B cell (primary cell): ENCODE measurements around the gene RPS6KA1. TPM values are rescaled to one million over a fixed set of nuclear protein-coding genes. Genes with fewer than 3 reads are reported as not detected.

ENCODE experiments used
- ATAC-seq: fragments of 200-7000 bp; cut with Tn5 transposase; one replicate; pipeline ENCODE4 v1.10.0; 2021; ENCODE audit warnings: low read depth, mild to moderate bottlenecking, moderate number of reproducible peaks, moderate library complexity
- CTCF ChIA-PET: fragments of 350-600 bp; sonication (Branson Sonifier 250); formaldehyde crosslinking; loops from one replicate; lab custom pipeline; 2021; ENCODE audit warnings: antibody characterized with exemption, inconsistent platforms; lab: Charles Lee
- POLR2A ChIA-PET: fragments of 350-600 bp; sonication (Branson Sonifier 250); formaldehyde crosslinking; loops from one replicate; lab custom pipeline; 2021; ENCODE audit warnings: antibody characterized with exemption; lab: Charles Lee
- DNase-seq: peaks from one replicate; pipeline ENCODE4 v3.0.0; 2013
- H2AFZ ChIP-seq: 2 replicates; pipeline ENCODE4 v1.6.1; 2012; ENCODE audit warnings: mild to moderate bottlenecking, low read depth, low read length; ENCODE audit not compliant: insufficient read depth, poor library complexity, severe bottlenecking
- H3K27ac ChIP-seq, 2 donors: 1 replicate in 1 of 2; 2 replicates in 1 of 2; pipeline ENCODE4 v1.5.1; 2012 to 2013; ENCODE audit warnings: low read length in 2 of 2, mild to moderate bottlenecking in 2 of 2, moderate library complexity in 1 of 2
- H3K27me3 ChIP-seq, 4 experiments: fragments of 200-600 bp in 1 of 4; sonication (generic) in 1 of 4; replicated peaks in 1 of 4; 1 replicate in 2 of 4; 2 replicates in 2 of 4; pipeline versions ENCODE4 v1.6.1 to v1.7.0; 2013 to 2016; ENCODE audit warnings: low read length in 3 of 4, mild to moderate bottlenecking in 2 of 4, mixed read lengths in 1 of 4, moderate library complexity in 1 of 4; ENCODE audit not compliant: insufficient read depth in 4 of 4, control insufficient read depth in 3 of 4; ENCODE audit errors: control extremely low read depth in 1 of 4
- H3K36me3 ChIP-seq, 2 experiments: replicated peaks in 1 of 2; 1 replicate in 1 of 2; 2 replicates in 1 of 2; pipeline versions ENCODE4 v1.6.1 to v1.7.1; 2013; ENCODE audit warnings: low read length in 1 of 2; ENCODE audit not compliant: insufficient read depth in 2 of 2, control insufficient read depth in 1 of 2; ENCODE audit errors: control extremely low read depth in 1 of 2, extremely low read depth in 1 of 2
- H3K4me1 ChIP-seq, 2 donors: fragments of 200-600 bp in 1 of 2; sonication (generic) in 1 of 2; 1 replicate in 1 of 2; 2 replicates in 1 of 2; pipeline versions ENCODE4 v1.5.1 to v1.6.1; 2013 to 2017; ENCODE audit warnings: low read length in 2 of 2; ENCODE audit not compliant: control insufficient read depth in 2 of 2, insufficient read depth in 2 of 2
- H3K4me2 ChIP-seq: replicated peaks from 2 replicates; pipeline ENCODE3; 2012; ENCODE audit warnings: mild to moderate bottlenecking, low read depth, low read length; ENCODE audit not compliant: poor library complexity, severe bottlenecking
- H3K4me3 ChIP-seq, 5 experiments: fragments of 200-600 bp in 1 of 5; sonication (generic) in 1 of 5; 1 replicate in 3 of 5; 2 replicates in 2 of 5; pipeline versions ENCODE4 v1.5.1 to v1.7.0; 2011 to 2016; ENCODE audit warnings: low read length in 4 of 5, mild to moderate bottlenecking in 4 of 5, low read depth in 2 of 5, control low read depth in 1 of 5, moderate library complexity in 1 of 5; ENCODE audit not compliant: insufficient read depth in 1 of 5; ENCODE audit errors: control extremely low read depth in 1 of 5, extremely low read depth in 1 of 5
- H3K79me2 ChIP-seq: fragments of 200-600 bp; sonication (generic); one replicate; pipeline ENCODE4 v1.6.0; 2016; ENCODE audit warnings: low read length; ENCODE audit not compliant: control insufficient read depth, insufficient read depth
- H3K9ac ChIP-seq: fragments of 200-600 bp; sonication (generic); 2 replicates; pipeline ENCODE4 v1.6.1; 2017; ENCODE audit warnings: mild to moderate bottlenecking, low read length, moderate library complexity
- H3K9me3 ChIP-seq, 3 donors: one replicate each; pipeline versions ENCODE4 v1.6.1 to v1.7.1; 2013; ENCODE audit warnings: low read length in 2 of 3; ENCODE audit not compliant: control insufficient read depth in 2 of 3, insufficient read depth in 1 of 3; ENCODE audit errors: control extremely low read depth in 1 of 3
- H4K20me1 ChIP-seq: 2 replicates; pipeline ENCODE4 v1.6.0; 2012; ENCODE audit warnings: mild to moderate bottlenecking, low read length; ENCODE audit not compliant: insufficient read depth, control insufficient read depth, poor library complexity, severe bottlenecking
- H3K27ac Mint-ChIP-seq: one replicate; pipeline ENCODE4 v1.8.0; 2021; ENCODE audit warnings: mixed read lengths
- H3K27me3 Mint-ChIP-seq: one replicate; pipeline ENCODE4 v1.8.0; 2021; ENCODE audit warnings: mixed read lengths
- H3K4me1 Mint-ChIP-seq: one replicate; pipeline ENCODE4 v1.8.0; 2021; ENCODE audit warnings: mixed read lengths
- H3K4me3 Mint-ChIP-seq: one replicate; pipeline ENCODE4 v1.8.0; 2021; ENCODE audit warnings: mixed read lengths
- H3K9me3 Mint-ChIP-seq: one replicate; pipeline ENCODE4 v1.8.0; 2022; ENCODE audit warnings: mixed read lengths; ENCODE audit not compliant: insufficient read depth
- EZH2 ChIP-seq: IDR thresholded peaks from 2 replicates; pipeline ENCODE4 v1.6.1; 2012; ENCODE audit warnings: borderline replicate concordance, low read depth, mild to moderate bottlenecking, moderate library complexity, low read length; ENCODE audit not compliant: insufficient read depth, poor library complexity, severe bottlenecking
- WGBS: methylation state at CpG from one replicate; pipeline ENCODE4 v1.1.5; 2013; ENCODE audit warnings: missing lambda C conversion rate; ENCODE audit not compliant: insufficient coverage; 5-methylcytosine and 5-hydroxymethylcytosine counted together
- intact Hi-C: fragments of 100-400 bp; cut with micrococcal nuclease; formaldehyde crosslinking; loops from one replicate; pipeline ENCODE4 v1.10.0; 2022
- polyA plus RNA-seq: library from polyadenylated mRNA; depleted of rRNA; stranded (reverse); fragments of >200 nt; gene quantifications from 2 replicates; pipeline ENCODE4 v1.2.3, GENCODE V29; 2012
- total RNA-seq, 2 donors: library from RNA; stranded (reverse); fragments of 120-200 nt in 1 of 2; gene quantifications; 1 replicate in 1 of 2; 2 replicates in 1 of 2; pipeline versions ENCODE4 v1.2.3 to v1.2.4, GENCODE V29; 2013 to 2022
- TF ChIP-seq, protein P1 (sequence below): fragments of 200-600 bp; IDR thresholded peaks from one replicate; pipeline ENCODE4 v1.8.0; 2022; ENCODE audit warnings: antibody characterized with exemption, mild to moderate bottlenecking

Gene RPS6KA1
- total and polyA plus RNA-seq, 2 donors (not counting 1 experiment from before 2014, with no cell fraction given), result 72.0 to 99.9 TPM

DNA sequence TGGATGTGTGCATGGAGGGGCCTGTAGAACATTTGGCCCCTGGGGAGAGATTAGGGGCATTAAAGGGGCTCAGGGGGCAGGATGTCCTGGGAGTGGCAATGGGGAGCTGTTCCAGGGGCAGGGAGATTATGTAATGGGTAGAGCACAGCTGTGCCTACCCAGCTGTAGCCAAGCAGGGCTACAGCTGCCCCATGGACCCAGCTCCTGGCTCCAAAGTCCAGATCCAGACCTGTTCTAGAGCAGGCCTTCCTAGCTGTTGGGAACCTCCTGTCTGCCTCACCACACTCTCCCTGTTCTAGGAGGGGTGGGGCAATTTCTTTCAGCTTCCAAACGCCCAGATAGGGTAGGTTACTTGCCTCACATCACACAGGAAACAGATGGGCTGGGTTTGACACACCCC lies 5.6 kb downstream of the RPS6KA1 start:
- peaks cover 11% of the 10 kb centered on the region for H4K20me1 ChIP-seq
- Mint-ChIP-seq H3K27ac (peak overlapping the region; percentile 28), H3K27me3 (no peaks in the 10 kb centered on the region), H3K9me3 (no peaks in the 10 kb centered on the region), H3K4me3 (peak overlapping the region; percentile 3), H3K4me1 (peaks cover 71% of the 10 kb centered on the region)
- CTCF ChIA-PET, result interaction anchor here (0.7 to 1.3 kb wide), 4 partner anchors 14 to 1290 kb away, joined by 3 to 4 read pairs (median 4); no protein-coding TSS in a partner anchor
- intact Hi-C loops, result no loop called here
- H3K9me3 ChIP-seq, result peaks cover 0 to 2% (median 0%) of the 10 kb centered on the region in 3 donors
- H3K27me3 ChIP-seq, result no peaks in the 10 kb centered on the region
- POLR2A ChIA-PET, result interaction anchor here (0.6 to 1.5 kb wide), 4 partner anchors 11 to 976 kb away, joined by 3 to 13 read pairs (median 4); no protein-coding TSS in a partner anchor
- DNase-seq (peak; percentile 18), ATAC-seq (no peak)
- H2AFZ ChIP-seq, result no peak overlapping the region
- peak overlapping the region; percentile 47 for H3K4me2 ChIP-seq
- H3K79me2 ChIP-seq, result peaks cover 22% of the 10 kb centered on the region
- H3K27ac ChIP-seq, result no peak overlapping the region
- no peak overlapping the region for H3K9ac ChIP-seq
- no peaks in the 10 kb centered on the region for H3K36me3 ChIP-seq
- TF ChIP-seq, protein P1, sequence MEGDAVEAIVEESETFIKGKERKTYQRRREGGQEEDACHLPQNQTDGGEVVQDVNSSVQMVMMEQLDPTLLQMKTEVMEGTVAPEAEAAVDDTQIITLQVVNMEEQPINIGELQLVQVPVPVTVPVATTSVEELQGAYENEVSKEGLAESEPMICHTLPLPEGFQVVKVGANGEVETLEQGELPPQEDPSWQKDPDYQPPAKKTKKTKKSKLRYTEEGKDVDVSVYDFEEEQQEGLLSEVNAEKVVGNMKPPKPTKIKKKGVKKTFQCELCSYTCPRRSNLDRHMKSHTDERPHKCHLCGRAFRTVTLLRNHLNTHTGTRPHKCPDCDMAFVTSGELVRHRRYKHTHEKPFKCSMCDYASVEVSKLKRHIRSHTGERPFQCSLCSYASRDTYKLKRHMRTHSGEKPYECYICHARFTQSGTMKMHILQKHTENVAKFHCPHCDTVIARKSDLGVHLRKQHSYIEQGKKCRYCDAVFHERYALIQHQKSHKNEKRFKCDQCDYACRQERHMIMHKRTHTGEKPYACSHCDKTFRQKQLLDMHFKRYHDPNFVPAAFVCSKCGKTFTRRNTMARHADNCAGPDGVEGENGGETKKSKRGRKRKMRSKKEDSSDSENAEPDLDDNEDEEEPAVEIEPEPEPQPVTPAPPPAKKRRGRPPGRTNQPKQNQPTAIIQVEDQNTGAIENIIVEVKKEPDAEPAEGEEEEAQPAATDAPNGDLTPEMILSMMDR, result no peak
- TF ChIP-seq EZH2, result no peak
- WGBS, result no CpG with 5 or more reads among the region's 1 CpG
- peaks cover 58 to 68% of the 10 kb centered on the region in 2 donors for H3K4me1 ChIP-seq
- H3K4me3 ChIP-seq, result no peak overlapping the region

DNA sequence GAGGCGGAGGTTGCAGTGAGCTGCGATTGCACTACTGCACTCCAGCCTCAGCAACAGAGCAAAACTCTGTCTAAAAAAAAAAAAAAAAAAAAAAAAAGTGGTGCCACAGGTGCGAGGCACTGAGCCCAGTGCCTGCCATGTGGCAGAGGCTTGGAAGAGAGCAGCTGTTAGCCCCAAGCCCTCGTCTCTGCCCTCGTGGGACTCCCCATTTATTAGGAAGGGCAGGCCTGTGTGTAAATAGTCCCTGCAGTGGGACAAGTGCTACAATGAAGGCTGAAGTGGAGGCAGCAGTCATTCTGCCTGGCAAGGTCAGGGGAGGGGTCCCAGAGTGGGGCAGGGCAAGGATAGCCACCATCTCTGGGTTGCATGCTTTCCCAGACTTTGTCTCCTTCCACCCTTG lies 6.5 kb downstream of the RPS6KA1 start:
- Mint-ChIP-seq H3K9me3 (no peaks in the 10 kb centered on the region), H3K4me1 (peaks cover 68% of the 10 kb centered on the region), H3K27me3 (no peaks in the 10 kb centered on the region), H3K27ac (peak overlapping the region; percentile 26), H3K4me3 (no peak overlapping the region)
- POLR2A ChIA-PET, result interaction anchor here (0.7 to 1.5 kb wide), 2 partner anchors 36 to 975 kb away, joined by 4 to 13 read pairs; no protein-coding TSS in a partner anchor
- ATAC-seq, result no peak
- Histone ChIP-seq H3K4me2 (no peak overlapping the region), H3K9ac (no peak overlapping the region), H3K79me2 (peaks cover 13% of the 10 kb centered on the region), H4K20me1 (peaks cover 2% of the 10 kb centered on the region), H3K4me1 (peaks cover 56 to 68% of the 10 kb centered on the region in 2 donors), H3K36me3 (no peaks in the 10 kb centered on the region), H3K27ac (no peak overlapping the region), H2AFZ (no peak overlapping the region), H3K9me3 (peaks cover 0 to 2% (median 0%) of the 10 kb centered on the region in 3 donors), H3K27me3 (no peaks in the 10 kb centered on the region), H3K4me3 (no peak overlapping the region)
- no peak for TF ChIP-seq EZH2
- TF ChIP-seq, protein P1, result no peak
- intact Hi-C loops, result no loop called here
- WGBS, result 25% methylated on average over 3 of the region's 5 CpGs
- DNase-seq, result no peak
- CTCF ChIA-PET, result interaction anchor here (0.7 to 1.3 kb wide), 2 partner anchors 13 to 1291 kb away, joined by 3 read pairs; no protein-coding TSS in a partner anchor
